Activated CD8-positive, alpha-beta memory T cell treated with anti-CD3 and anti-CD28 coated beads for 4 hours (primary cell): Measurements from ENCODE around the gene KIAA0319L.
"Not testable (repeated sequence)": the region's sequence is repeated elsewhere in the genome, so short reads cannot be mapped to it uniquely, and the experiment has no call there.

Experiments used
- DNase-seq, 2 donors: peaks; one replicate each; pipeline ENCODE4 v3.0.0-alpha.2; 2020; ENCODE audit warnings: low read depth in 2 of 2

Gene KIAA0319L

GRCh38 chr1:35581621-35582020 lies 24.4 kb upstream of the KIAA0319L start:
- not testable (repeated sequence) for DNase-seq

- DNase-seq = no peak
Observed at GRCh38 chr1:35580949-35581388, 23.8 kb upstream of the KIAA0319L start.

- DNase-seq = peak; percentile 31 to 32
Observed at GRCh38 chr1:35577071-35577998, 20.1 kb upstream of the KIAA0319L start.

- DNase-seq = not testable (repeated sequence)
Observed at GRCh38 chr1:35576766-35577070, 19.5 kb upstream of the KIAA0319L start.

- DNase-seq = no peak
Observed at GRCh38 chr1:35576061-35576765, 19.0 kb upstream of the KIAA0319L start.

- no peak for DNase-seq
Observed at GRCh38 chr1:35575416-35575958, 18.3 kb upstream of the KIAA0319L start.

- no peak for DNase-seq
Observed at GRCh38 chr1:35574655-35575415, 17.6 kb upstream of the KIAA0319L start.

- DNase-seq = no peak
Observed at GRCh38 chr1:35574125-35574654, 17.0 kb upstream of the KIAA0319L start.

- DNase-seq = no peak
Observed at GRCh38 chr1:35573198-35574124, 16.3 kb upstream of the KIAA0319L start, which contains the start of gene TFAP2E. TFAP2E (plus strand) TSS chr1:35573314; CDS start chr1:35573578, 264 bp downstream.

- DNase-seq = no peak
Observed at GRCh38 chr1:35572296-35572695, 15.1 kb upstream of the KIAA0319L start.

- DNase-seq = no peak
Observed at GRCh38 chr1:35571263-35571662, 14.1 kb upstream of the KIAA0319L start.

GRCh38 chr1:35570589-35571137 lies 13.5 kb upstream of the KIAA0319L start:
- no peak for DNase-seq

GRCh38 chr1:35569936-35570335 lies 12.7 kb upstream of the KIAA0319L start:
- no peak for DNase-seq

- DNase-seq = peak; percentile 28 to 32
Observed at GRCh38 chr1:35568975-35569395, 11.8 kb upstream of the KIAA0319L start.

- no peak for DNase-seq
Observed at GRCh38 chr1:35567947-35568558, 10.8 kb upstream of the KIAA0319L start.

- DNase-seq = no peak
Observed at GRCh38 chr1:35565742-35566133, 8.5 kb upstream of the KIAA0319L start.

GRCh38 chr1:35564884-35565741 lies 7.9 kb upstream of the KIAA0319L start:
- no peak for DNase-seq

GRCh38 chr1:35564037-35564883 lies 7.1 kb upstream of the KIAA0319L start:
- peak; percentile 55 to 61 for DNase-seq
